ENCODE data around the gene SPATA3. TPM values are rescaled to one million over a fixed set of nuclear protein-coding genes. Genes with fewer than 3 reads are reported as not detected.
A peak's percentile ranks its signal among the peaks of the same experiment; 100 is the strongest.

SPATA3 gene
- total RNA-seq, 4 donors from 2014 or later = not detected

GRCh38 chr2:231057590-231057989 lies 61.7 kb downstream of the SPATA3 start:
- intact Hi-C loops (cut with DNase I; ENCODE audit: low total_unique reads) = no loop called here
- peak overlapping the region; percentile 86 to 99 (median 96) for H3K4me3 ChIP-seq
- peaks cover 0 to 5% (median 2%) of the 10 kb centered on the region in 4 donors for H3K36me3 ChIP-seq
- TF ChIP-seq EP300 (IDR thresholded peaks at IDR 0.05; ENCODE audit: low read depth) = no peak
- TF ChIP-seq CTCF (IDR thresholded peaks at IDR 0.05) = no peak
- TF ChIP-seq POLR2AphosphoS5 (IDR thresholded peaks at IDR 0.05) = no peak
- TF ChIP-seq POLR2A (IDR thresholded peaks at IDR 0.05) = no peak
- peaks cover 8 to 35% (median 26%) of the 10 kb centered on the region in 4 donors for H3K4me1 ChIP-seq
- DNase-seq = no peak
- in situ Hi-C loops (cut with MboI; ENCODE audit: low pct_ligation_motif_present in 1 of 4, low pct_unique_long_range_greater_than_20kb in 1 of 4, low sequenced_read_pairs in 3 of 4) = no loop called here
- 5% methylated on average over 10 of the region's 10 CpGs; no CpG with 5 or more reads in 1 of the 2 donors for WGBS, 2 donors (ENCODE audit: low coverage in 1 of 2)
- peak overlapping the region; percentile 88 to 95 (median 90) for H3K27ac ChIP-seq
- H3K27me3 ChIP-seq = no peaks in the 10 kb centered on the region
- H3K9me3 ChIP-seq = no peaks in the 10 kb centered on the region

Other genes with a start within 250 kb of the SPATA3 start
- 1,000 to 10,000 TPM in 3 of 4 donors, 100 to 1,000 TPM in 1; 911 to 2,535 (median 1,776) TPM for gene ITM2C, start 131.2 kb upstream of the SPATA3 start, total RNA-seq
- gene GPR55, start 70.9 kb upstream of the SPATA3 start, total RNA-seq = 10 to 100 TPM in 1 of 4 donors, 1 to 10 TPM in 2, under 1 TPM in 1; 0.40 to 16.1 (median 2.0) TPM
- 10 to 100 TPM; 15.9 to 52.7 (median 23.6) TPM for gene C2orf72, start 41.4 kb downstream of the SPATA3 start, total RNA-seq
- 10 to 100 TPM; 24.3 to 85.3 (median 74.7) TPM for gene PSMD1, start 60.7 kb downstream of the SPATA3 start, total RNA-seq
- 1 to 10 TPM in 1 of 4 donors, under 1 TPM in 2, not detected in 1; 0.40 to 6.2 (median 0.82) TPM for gene HTR2B, start 128.9 kb downstream of the SPATA3 start, total RNA-seq
- gene ARMC9, start 202.5 kb downstream of the SPATA3 start, total RNA-seq = 10 to 100 TPM; 11.5 to 59.5 (median 14.4) TPM